Ovary (tissue), 3 donors: Measurements from ENCODE around the gene SH3RF1.

Experiments used
- EP300 ChIP-seq: sonication (generic); formaldehyde crosslinking; IDR thresholded peaks from one replicate; pipeline ENCODE4 v1.6.1; 2017; ENCODE audit warnings: antibody characterized with exemption
- TF ChIP-seq, protein P1 (sequence below), 3 donors: fragments of 450-650 bp in 2 of 3; fragments of 200-600 bp in 1 of 3; IDR thresholded peaks; one replicate each; pipeline versions ENCODE4 v1.5.1 to v1.8.0; 2016 to 2022; ENCODE audit warnings: antibody characterized with exemption in 3 of 3, mild to moderate bottlenecking in 1 of 3
- donor health status: DM: no; HTN: no; CAD: no.

DNA sequence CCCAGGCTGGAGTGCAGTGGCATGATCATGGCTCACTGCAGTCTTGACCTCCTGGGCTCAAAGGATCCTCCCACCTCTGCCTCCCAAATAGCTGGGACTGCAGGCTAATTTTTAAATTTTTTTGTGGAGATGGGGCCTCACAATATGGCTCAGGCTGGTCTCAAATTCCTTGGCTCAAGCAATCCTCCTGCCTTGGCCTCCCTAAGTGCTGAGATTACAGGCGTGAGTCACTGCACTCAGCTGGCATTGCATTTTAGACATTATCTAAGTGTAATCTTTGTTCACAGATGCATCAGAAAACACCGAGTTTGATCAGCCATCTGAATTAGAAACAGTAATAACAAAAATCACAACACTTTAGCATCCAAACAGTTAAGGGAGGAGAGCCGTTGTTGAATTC, 207.3 kb downstream of the SH3RF1 start:
- TF ChIP-seq, protein P1, sequence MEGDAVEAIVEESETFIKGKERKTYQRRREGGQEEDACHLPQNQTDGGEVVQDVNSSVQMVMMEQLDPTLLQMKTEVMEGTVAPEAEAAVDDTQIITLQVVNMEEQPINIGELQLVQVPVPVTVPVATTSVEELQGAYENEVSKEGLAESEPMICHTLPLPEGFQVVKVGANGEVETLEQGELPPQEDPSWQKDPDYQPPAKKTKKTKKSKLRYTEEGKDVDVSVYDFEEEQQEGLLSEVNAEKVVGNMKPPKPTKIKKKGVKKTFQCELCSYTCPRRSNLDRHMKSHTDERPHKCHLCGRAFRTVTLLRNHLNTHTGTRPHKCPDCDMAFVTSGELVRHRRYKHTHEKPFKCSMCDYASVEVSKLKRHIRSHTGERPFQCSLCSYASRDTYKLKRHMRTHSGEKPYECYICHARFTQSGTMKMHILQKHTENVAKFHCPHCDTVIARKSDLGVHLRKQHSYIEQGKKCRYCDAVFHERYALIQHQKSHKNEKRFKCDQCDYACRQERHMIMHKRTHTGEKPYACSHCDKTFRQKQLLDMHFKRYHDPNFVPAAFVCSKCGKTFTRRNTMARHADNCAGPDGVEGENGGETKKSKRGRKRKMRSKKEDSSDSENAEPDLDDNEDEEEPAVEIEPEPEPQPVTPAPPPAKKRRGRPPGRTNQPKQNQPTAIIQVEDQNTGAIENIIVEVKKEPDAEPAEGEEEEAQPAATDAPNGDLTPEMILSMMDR (IDR thresholded peaks at IDR 0.05), result no peak
- TF ChIP-seq EP300, result no peak
